PFSK-1 (cell line): ENCODE data around the gene TRAK2.

ENCODE experiments used
- FOXP2 ChIP-seq: optimal IDR thresholded peaks from 2 replicates; pipeline ENCODE3; 2011; ENCODE audit warnings: borderline replicate concordance, control low read depth, inconsistent platforms; ENCODE audit not compliant: insufficient read depth; ENCODE audit errors: extremely low read length, extremely low read depth
- POLR2AphosphoS5 ChIP-seq: IDR thresholded peaks from 2 replicates; pipeline ENCODE4 v1.6.1; 2012; ENCODE audit warnings: low read depth, mild to moderate bottlenecking, control low read depth, low read length, moderate library complexity
- SIN3A ChIP-seq: IDR thresholded peaks from 2 replicates; pipeline ENCODE4 v1.6.1; 2012; ENCODE audit warnings: mild to moderate bottlenecking, low read length, moderate library complexity, borderline replicate concordance; ENCODE audit not compliant: insufficient read depth
- TAF1 ChIP-seq: IDR thresholded peaks from 2 replicates; pipeline ENCODE4 v1.6.1; 2012; ENCODE audit warnings: low read length, control low read depth, borderline replicate concordance; ENCODE audit not compliant: insufficient read depth
- TF ChIP-seq, protein P1 (sequence below), 2 experiments: IDR thresholded peaks; 2 replicates each; pipeline versions ENCODE4 v1.6.1 to v1.8.0; 2011 to 2012; ENCODE audit warnings: low read depth in 2 of 2, low read length in 2 of 2, control low read depth in 1 of 2, inconsistent platforms in 1 of 2, mild to moderate bottlenecking in 1 of 2, moderate library complexity in 1 of 2; ENCODE audit not compliant: insufficient read depth in 1 of 2

The TRAK2 gene

DNA sequence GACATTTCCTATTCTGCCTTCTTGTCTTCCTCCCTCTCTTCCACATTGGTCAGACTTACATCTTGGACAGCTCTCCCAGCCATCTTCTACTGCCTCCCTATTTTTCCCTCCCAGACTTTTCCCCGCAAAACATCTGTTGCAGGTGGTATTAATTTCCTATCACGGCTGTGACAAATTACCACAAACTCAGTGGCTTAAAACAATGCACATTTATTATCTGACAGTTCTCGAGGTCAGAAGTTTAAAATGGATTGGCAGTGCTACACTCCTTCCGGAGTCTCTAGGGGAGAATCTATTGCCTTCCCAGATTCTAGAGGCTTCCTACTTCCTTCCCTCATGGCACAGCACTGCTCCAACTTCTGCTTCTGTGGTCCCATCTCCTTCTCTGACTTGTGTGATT lies 33.5 kb upstream of the TRAK2 start:
- no peak for TF ChIP-seq SIN3A
- TF ChIP-seq, protein P1, sequence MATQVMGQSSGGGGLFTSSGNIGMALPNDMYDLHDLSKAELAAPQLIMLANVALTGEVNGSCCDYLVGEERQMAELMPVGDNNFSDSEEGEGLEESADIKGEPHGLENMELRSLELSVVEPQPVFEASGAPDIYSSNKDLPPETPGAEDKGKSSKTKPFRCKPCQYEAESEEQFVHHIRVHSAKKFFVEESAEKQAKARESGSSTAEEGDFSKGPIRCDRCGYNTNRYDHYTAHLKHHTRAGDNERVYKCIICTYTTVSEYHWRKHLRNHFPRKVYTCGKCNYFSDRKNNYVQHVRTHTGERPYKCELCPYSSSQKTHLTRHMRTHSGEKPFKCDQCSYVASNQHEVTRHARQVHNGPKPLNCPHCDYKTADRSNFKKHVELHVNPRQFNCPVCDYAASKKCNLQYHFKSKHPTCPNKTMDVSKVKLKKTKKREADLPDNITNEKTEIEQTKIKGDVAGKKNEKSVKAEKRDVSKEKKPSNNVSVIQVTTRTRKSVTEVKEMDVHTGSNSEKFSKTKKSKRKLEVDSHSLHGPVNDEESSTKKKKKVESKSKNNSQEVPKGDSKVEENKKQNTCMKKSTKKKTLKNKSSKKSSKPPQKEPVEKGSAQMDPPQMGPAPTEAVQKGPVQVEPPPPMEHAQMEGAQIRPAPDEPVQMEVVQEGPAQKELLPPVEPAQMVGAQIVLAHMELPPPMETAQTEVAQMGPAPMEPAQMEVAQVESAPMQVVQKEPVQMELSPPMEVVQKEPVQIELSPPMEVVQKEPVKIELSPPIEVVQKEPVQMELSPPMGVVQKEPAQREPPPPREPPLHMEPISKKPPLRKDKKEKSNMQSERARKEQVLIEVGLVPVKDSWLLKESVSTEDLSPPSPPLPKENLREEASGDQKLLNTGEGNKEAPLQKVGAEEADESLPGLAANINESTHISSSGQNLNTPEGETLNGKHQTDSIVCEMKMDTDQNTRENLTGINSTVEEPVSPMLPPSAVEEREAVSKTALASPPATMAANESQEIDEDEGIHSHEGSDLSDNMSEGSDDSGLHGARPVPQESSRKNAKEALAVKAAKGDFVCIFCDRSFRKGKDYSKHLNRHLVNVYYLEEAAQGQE (IDR thresholded peaks at IDR 0.05; ENCODE audit: insufficient read depth in 1 of 2, low read depth in 2 of 2, low read length in 2 of 2) = no peak
- no peak for TF ChIP-seq TAF1
- TF ChIP-seq POLR2AphosphoS5 = no peak

DNA sequence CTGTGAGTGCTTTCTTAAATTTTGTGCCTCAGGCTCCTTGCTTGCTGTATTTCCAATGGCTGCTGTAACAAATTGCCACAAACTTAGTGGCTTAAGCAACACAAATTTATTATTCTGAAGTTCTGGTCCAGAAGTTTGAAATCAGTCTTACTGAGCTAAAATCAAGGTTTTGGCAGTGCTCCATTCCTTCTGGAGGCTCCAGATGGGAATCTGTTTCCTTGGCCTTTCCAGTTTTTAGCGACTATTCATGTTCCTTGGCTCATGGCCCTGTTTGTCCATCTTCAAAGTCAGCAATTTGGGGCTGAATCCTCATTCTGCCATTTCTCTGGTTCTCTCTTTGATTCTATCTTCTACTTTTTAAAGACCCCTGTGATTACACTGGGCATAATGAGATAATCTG lies 32.1 kb upstream of the TRAK2 start:
- TF ChIP-seq FOXP2 (no peak), SIN3A (no peak), POLR2AphosphoS5 (no peak), TAF1 (no peak)
- TF ChIP-seq, protein P1 (IDR thresholded peaks at IDR 0.05; ENCODE audit: insufficient read depth in 1 of 2, low read depth in 2 of 2, low read length in 2 of 2) = no peak

DNA sequence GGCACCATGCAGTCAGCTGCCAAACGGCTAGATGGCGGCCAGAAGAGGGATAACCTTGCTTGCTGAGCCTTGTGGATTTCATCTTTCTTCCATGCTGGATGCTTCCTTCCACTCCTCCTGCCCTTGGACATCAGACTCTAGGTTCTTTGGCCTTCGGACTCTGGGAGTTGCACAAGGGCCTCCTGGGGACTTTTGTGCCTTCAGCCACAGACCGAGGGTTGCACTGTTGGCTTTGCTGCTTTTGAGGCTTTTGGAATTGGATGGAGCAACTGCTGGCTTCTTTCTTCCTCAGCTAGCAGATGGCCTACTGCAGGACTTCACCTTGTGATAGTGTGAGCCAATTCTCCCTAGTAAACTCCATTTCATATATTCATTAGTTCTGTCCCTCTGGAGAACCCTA lies 31.3 kb upstream of the TRAK2 start:
- TF ChIP-seq SIN3A = no peak

DNA sequence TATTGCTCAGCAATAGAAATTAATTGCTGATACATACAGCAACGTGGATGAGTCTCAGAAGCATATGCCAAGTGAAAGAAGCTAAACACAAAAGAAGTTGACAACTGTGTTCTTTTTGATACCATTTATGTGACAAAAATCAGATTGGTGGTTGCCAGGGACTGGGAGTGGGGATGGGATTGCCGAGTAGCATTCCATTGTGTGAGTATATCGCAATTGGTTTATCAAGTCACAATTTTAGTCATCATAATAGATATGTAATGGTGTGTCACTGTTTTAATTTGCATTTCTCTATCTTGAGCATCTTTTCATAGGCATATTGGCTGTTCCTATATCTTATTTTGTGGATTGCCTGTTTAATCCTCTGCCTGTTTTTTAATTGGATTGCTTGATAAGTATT lies 21.2 kb upstream of the TRAK2 start:
- TF ChIP-seq FOXP2 (no peak), TAF1 (no peak), POLR2AphosphoS5 (no peak), SIN3A (no peak)
- TF ChIP-seq, protein P1 (IDR thresholded peaks at IDR 0.05; ENCODE audit: insufficient read depth in 1 of 2, low read depth in 2 of 2, low read length in 2 of 2) = no peak

DNA sequence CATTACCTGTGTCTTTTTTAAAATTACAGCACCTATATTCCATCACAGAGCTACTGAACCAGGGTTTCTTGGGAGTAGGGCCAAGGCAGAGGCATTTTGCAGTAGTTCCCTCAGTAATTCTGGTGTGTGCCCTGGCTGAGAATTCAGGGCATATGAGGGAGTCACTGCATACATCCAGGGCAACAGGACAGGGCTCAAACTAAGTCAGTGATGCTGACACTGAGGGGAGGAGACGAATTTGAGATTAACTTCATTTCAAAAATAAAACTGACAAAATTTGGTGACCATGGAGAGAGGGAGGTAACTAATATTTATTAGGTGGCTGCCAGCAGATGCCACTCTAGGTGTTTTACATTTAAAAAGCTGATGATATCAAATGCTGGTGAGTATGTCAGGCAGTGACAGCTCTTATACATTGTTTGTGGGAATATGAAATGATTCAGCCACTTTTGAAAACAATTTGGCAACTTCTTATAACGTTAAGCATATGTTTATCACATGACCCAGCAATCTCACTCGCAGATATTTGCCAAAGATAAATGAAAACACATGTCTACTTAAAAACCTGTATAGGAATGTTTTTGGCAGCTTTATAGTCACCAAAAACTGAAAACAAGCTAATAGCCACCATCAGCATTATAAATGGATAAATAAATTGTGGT lies 20.6 kb upstream of the TRAK2 start:
- TF ChIP-seq, protein P1 (IDR thresholded peaks at IDR 0.05; ENCODE audit: insufficient read depth in 1 of 2, low read depth in 2 of 2, low read length in 2 of 2) = no peak
- TF ChIP-seq FOXP2 (no peak), SIN3A (no peak), TAF1 (no peak), POLR2AphosphoS5 (no peak)
